ENCODE data around the gene AKT3. TPM values are rescaled to one million over a fixed set of nuclear protein-coding genes. Genes with fewer than 3 reads are reported as not detected.

AKT3 gene
- polyA plus RNA-seq, 1 experiment = 34.9 TPM

- no peak for DNase-seq (ENCODE audit: low read depth, low spot score)
- Histone ChIP-seq H3K27ac (ENCODE audit: low read depth, low read length) (no peak overlapping the region), H3K9me3 (ENCODE audit: control insufficient read depth, insufficient read depth, low read length) (no peaks in the 10 kb centered on the region), H3K4me3 (ENCODE audit: low read depth, low read length) (no peak overlapping the region), H3K27me3 (ENCODE audit: control insufficient read depth, insufficient read depth, low read length) (no peaks in the 10 kb centered on the region)
- CTCF ChIA-PET = no interaction called here
- TF ChIP-seq, protein P1, sequence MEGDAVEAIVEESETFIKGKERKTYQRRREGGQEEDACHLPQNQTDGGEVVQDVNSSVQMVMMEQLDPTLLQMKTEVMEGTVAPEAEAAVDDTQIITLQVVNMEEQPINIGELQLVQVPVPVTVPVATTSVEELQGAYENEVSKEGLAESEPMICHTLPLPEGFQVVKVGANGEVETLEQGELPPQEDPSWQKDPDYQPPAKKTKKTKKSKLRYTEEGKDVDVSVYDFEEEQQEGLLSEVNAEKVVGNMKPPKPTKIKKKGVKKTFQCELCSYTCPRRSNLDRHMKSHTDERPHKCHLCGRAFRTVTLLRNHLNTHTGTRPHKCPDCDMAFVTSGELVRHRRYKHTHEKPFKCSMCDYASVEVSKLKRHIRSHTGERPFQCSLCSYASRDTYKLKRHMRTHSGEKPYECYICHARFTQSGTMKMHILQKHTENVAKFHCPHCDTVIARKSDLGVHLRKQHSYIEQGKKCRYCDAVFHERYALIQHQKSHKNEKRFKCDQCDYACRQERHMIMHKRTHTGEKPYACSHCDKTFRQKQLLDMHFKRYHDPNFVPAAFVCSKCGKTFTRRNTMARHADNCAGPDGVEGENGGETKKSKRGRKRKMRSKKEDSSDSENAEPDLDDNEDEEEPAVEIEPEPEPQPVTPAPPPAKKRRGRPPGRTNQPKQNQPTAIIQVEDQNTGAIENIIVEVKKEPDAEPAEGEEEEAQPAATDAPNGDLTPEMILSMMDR (IDR thresholded peaks at IDR 0.05; ENCODE audit: low read depth, low read length) = no peak
- POLR2A ChIA-PET = no interaction called here
Observed at GRCh38 chr1:243563732-243564131, 286.3 kb downstream of the AKT3 start.

DNA sequence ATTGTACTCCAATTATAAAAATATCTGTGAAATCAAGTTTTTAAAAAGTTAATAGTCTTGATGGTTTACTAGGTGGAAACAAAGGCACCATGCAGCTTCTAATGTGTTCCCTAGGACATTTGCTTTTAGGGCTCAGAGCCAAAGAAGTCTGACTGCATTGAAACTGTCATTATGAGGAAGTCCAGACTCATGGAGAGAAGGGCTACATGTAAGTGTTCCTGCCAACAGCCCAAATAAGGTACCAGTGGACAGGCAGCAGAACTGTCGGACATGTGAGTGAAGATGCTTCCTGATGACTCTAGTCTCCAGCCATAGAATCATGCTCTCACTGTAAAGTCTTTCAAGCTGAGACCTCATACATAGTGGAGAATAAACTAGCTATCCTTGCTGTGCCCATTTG is 287.6 kb downstream of the AKT3 start:
- Histone ChIP-seq H3K27ac (ENCODE audit: low read depth, low read length) (no peak overlapping the region), H3K4me3 (ENCODE audit: low read depth, low read length) (no peak overlapping the region), H3K27me3 (ENCODE audit: control insufficient read depth, insufficient read depth, low read length) (no peaks in the 10 kb centered on the region), H3K9me3 (ENCODE audit: control insufficient read depth, insufficient read depth, low read length) (no peaks in the 10 kb centered on the region)
- ChIA-PET POLR2A (no interaction called here), CTCF (no interaction called here)
- TF ChIP-seq, protein P1 (IDR thresholded peaks at IDR 0.05; ENCODE audit: low read depth, low read length) = no peak
- no peak for DNase-seq (ENCODE audit: low read depth, low spot score)

DNA sequence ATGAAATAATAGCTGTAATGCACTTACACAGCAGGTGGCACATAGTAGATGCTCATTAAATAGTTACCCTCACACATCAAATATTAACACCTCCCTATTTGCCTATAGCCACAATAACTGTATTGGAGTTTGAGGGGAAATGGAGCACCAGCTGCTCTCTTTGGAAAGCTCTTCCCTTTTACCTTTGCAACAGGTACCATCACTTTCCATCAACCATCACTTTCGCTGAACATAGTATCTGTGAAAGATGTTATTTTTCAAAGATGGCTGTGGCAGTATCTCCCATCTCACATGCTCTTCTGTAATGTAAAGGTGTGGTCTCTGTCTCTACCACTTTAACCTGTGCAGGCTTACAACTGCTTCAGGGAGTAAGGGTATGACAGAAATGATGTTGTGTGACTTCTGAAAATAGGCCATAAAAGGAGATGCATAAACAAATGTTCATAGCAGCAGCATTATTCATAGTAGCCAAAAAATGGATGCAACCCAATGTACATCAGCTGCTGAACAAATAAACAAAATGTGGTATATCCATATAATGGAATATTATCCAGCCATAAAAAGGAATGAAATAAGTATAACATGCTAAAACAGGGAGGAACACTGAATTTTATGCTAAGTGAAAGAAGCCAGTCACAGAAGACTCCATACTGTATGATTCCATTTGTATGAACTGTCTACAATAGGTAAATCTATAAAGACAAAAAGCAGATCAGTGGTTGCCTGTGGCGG is 288.3 kb downstream of the AKT3 start:
- TF ChIP-seq, protein P1 (IDR thresholded peaks at IDR 0.05; ENCODE audit: low read depth, low read length) = no peak
- CTCF ChIA-PET = no interaction called here
- POLR2A ChIA-PET = no interaction called here
- no peak for DNase-seq (ENCODE audit: low read depth, low spot score)
- no peak overlapping the region for H3K4me3 ChIP-seq (ENCODE audit: low read depth, low read length)
- no peaks in the 10 kb centered on the region for H3K9me3 ChIP-seq (ENCODE audit: control insufficient read depth, insufficient read depth, low read length)
- no peaks in the 10 kb centered on the region for H3K27me3 ChIP-seq (ENCODE audit: control insufficient read depth, insufficient read depth, low read length)
- no peak overlapping the region for H3K27ac ChIP-seq (ENCODE audit: low read depth, low read length)

DNA sequence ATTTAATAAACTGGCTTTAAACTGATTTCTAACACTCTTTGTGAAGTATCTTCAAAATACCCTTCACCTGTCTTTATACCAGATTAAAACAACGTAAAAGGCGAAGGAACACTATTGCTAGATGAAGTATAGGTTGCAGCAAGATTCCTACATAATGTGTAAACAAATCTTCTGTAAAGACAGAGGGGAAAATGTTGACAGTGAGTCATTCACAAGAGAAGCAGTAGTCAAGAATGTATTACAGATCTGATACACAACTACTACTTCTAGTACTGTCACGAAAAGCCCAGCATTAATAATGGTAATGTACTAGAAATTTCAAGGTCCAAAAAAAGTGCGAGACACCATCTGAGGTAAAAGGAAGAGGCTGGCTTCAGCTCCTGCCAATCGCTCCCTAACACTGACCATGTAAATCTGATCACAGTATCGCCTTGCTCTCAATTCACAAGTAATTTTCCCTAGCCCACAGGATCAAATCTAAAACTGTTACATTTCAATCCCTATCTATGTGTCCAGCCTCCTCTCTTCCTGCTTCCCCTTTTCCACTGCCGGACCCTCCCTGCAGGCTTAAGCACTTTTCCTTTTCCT is 290.4 kb downstream of the AKT3 start:
- TF ChIP-seq, protein P1 (IDR thresholded peaks at IDR 0.05; ENCODE audit: low read depth, low read length) = no peak
- ChIA-PET POLR2A (no interaction called here), CTCF (no interaction called here)
- DNase-seq (ENCODE audit: low read depth, low spot score) = no peak
- no peak overlapping the region for H3K27ac ChIP-seq (ENCODE audit: low read depth, low read length)
- H3K27me3 ChIP-seq (ENCODE audit: control insufficient read depth, insufficient read depth, low read length) = no peaks in the 10 kb centered on the region
- no peak overlapping the region for H3K4me3 ChIP-seq (ENCODE audit: low read depth, low read length)
- H3K9me3 ChIP-seq (ENCODE audit: control insufficient read depth, insufficient read depth, low read length) = no peaks in the 10 kb centered on the region

- H3K27me3 ChIP-seq (ENCODE audit: control insufficient read depth, insufficient read depth, low read length) = no peaks in the 10 kb centered on the region
- ChIA-PET CTCF (interaction anchor here (1.3 kb wide), 1 partner anchor 190 kb away, joined by 3 read pairs; no protein-coding TSS in a partner anchor), POLR2A (no interaction called here)
- TF ChIP-seq, protein P1 (IDR thresholded peaks at IDR 0.05; ENCODE audit: low read depth, low read length) = no peak
- no peak for DNase-seq (ENCODE audit: low read depth, low spot score)
- H3K4me3 ChIP-seq (ENCODE audit: low read depth, low read length) = no peak overlapping the region
- H3K27ac ChIP-seq (ENCODE audit: low read depth, low read length) = no peak overlapping the region
- no peaks in the 10 kb centered on the region for H3K9me3 ChIP-seq (ENCODE audit: control insufficient read depth, insufficient read depth, low read length)
Observed at GRCh38 chr1:243558576-243558975, 291.5 kb downstream of the AKT3 start.
